Thyroid gland (tissue), 4 donors: ENCODE data around the gene TFR2. TPM values are rescaled to one million over a fixed set of nuclear protein-coding genes. Genes with fewer than 3 reads are reported as not detected.

Experiments
- DNase-seq, 2 donors: peaks; one replicate each; pipeline ENCODE4 v3.0.0-alpha.2; 2019
- H3K27ac ChIP-seq, 3 donors: fragments of 200-600 bp; sonication (generic); 1 replicate in 2 of 3; 2 replicates in 1 of 3; pipeline ENCODE4 v1.5.1; 2016 to 2019; ENCODE audit warnings: mild to moderate bottlenecking in 1 of 3, moderate library complexity in 1 of 3
- H3K27me3 ChIP-seq: fragments of 200-600 bp; sonication (generic); one replicate; pipeline ENCODE4 v1.5.1; 2019
- H3K36me3 ChIP-seq, 2 donors: fragments of 200-600 bp; sonication (generic); one replicate each; pipeline ENCODE4 v1.5.1; 2016 to 2019
- H3K4me1 ChIP-seq, 2 donors: fragments of 200-600 bp; sonication (generic); one replicate each; pipeline ENCODE4 v1.5.1; 2017 to 2019
- H3K4me3 ChIP-seq, 3 donors: fragments of 200-600 bp; sonication (generic); replicated peaks in 1 of 3; 1 replicate in 2 of 3; 2 replicates in 1 of 3; pipeline ENCODE4 v1.5.1; 2016; ENCODE audit warnings: mild to moderate bottlenecking in 1 of 3
- H3K9me3 ChIP-seq: fragments of 200-600 bp; sonication (generic); one replicate; pipeline ENCODE4 v1.5.1; 2017
- POLR2A ChIP-seq, 2 donors: fragments of 450-650 bp; IDR thresholded peaks; one replicate each; pipeline ENCODE4 v1.6.1; 2017; ENCODE audit warnings: antibody characterized with exemption in 2 of 2, mild to moderate bottlenecking in 2 of 2, moderate library complexity in 1 of 2
- WGBS, 2 donors: methylation state at CpG; one replicate each; pipeline ENCODE4 v1.1.5; 2017; 5-methylcytosine and 5-hydroxymethylcytosine counted together
- intact Hi-C: fragments of 100-400 bp; cut with DNase I; formaldehyde crosslinking; loops from one replicate; pipeline ENCODE4 v1.15.1; 2023
- total RNA-seq, 4 donors: library from RNA; depleted of rRNA; stranded (reverse); fragments of >200 nt; gene quantifications; one replicate each; pipeline ENCODE4 v1.2.3, GENCODE V29; 2016
- TF ChIP-seq, protein P1 (sequence below), 6 experiments: fragments of 200-600 bp in 3 of 6; fragments of 450-650 bp in 3 of 6; sonication (generic) in 3 of 6; IDR thresholded peaks; one replicate each; pipeline ENCODE4 v1.5.1; 2016 to 2019; ENCODE audit warnings: antibody characterized with exemption in 6 of 6, mild to moderate bottlenecking in 2 of 6, inconsistent platforms in 1 of 6, moderate library complexity in 1 of 6

TFR2 gene
- total RNA-seq, 4 donors from 2014 or later = 0.22 to 0.27 TPM; not detected in 2

DNA sequence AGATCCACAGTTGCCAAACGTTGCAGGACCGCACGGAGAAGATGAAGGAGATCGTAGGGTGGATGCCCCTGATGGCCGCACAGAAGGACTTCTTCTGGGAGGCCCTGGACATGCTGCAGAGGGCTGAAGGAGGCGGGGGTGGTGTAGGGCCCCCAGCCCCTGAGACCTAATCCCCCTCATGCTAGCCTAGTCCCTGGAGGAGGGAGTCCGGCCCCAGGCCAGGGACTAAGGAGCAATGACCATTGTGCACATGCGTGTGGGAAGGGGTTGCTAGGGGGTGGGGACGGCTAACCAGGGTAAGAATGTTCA lies 40.7 kb downstream of the TFR2 start:
- Histone ChIP-seq H3K27ac (no peak overlapping the region), H3K4me1 (peaks cover 7% of the 10 kb centered on the region in 2 donors), H3K4me3 (no peak overlapping the region), H3K27me3 (no peaks in the 10 kb centered on the region), H3K36me3 (no peaks in the 10 kb centered on the region), H3K9me3 (no peaks in the 10 kb centered on the region)
- WGBS, 2 donors = 79 to 81% methylated on average over 9 of the region's 9 CpGs
- no peak for TF ChIP-seq POLR2A (IDR thresholded peaks at IDR 0.05)
- TF ChIP-seq, protein P1, sequence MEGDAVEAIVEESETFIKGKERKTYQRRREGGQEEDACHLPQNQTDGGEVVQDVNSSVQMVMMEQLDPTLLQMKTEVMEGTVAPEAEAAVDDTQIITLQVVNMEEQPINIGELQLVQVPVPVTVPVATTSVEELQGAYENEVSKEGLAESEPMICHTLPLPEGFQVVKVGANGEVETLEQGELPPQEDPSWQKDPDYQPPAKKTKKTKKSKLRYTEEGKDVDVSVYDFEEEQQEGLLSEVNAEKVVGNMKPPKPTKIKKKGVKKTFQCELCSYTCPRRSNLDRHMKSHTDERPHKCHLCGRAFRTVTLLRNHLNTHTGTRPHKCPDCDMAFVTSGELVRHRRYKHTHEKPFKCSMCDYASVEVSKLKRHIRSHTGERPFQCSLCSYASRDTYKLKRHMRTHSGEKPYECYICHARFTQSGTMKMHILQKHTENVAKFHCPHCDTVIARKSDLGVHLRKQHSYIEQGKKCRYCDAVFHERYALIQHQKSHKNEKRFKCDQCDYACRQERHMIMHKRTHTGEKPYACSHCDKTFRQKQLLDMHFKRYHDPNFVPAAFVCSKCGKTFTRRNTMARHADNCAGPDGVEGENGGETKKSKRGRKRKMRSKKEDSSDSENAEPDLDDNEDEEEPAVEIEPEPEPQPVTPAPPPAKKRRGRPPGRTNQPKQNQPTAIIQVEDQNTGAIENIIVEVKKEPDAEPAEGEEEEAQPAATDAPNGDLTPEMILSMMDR (IDR thresholded peaks at IDR 0.05) = no peak
- intact Hi-C loops = no loop called here
- DNase-seq = no peak

DNA sequence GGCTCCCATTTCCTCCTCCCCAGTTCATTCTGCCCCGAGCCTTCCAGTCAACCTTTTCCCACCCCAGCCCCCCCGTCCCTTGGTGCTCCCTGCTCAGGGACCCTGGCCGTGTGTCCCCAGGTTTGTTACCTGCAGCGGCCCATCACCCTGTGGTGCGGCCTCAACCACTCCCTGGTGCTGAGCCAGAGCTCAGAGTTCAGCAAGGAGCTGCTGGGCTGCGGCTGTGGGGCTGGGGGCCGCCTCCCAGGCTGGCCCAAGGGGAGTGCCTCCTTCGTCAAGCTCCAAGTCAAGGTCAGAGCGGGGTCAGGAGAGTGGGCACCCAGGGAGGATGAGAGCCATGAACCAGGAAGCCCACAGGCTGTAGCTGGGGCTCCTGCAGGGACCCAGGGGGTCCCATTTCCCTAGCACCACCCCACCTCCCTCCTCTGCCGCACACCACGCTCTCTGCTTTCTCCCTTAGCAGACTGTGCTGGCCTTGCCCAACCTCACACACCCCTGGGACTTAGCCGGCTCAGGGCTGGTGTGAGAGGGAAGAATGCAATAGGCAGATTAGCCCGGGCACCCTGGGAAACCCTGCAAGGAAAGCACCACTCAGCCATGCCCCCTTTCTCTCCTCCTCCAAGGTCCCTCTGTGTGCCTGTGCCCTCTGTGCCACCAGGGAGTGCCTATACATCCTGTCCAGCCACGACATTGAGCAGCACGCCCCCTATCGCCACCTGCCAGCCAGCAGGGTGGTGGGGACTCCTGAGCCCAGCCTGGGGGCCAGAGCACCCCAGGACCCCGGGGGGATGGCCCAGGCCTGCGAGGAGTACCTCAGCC lies 41.2 kb downstream of the TFR2 start:
- Histone ChIP-seq H3K9me3 (no peaks in the 10 kb centered on the region), H3K27ac (no peak overlapping the region), H3K4me3 (no peak overlapping the region), H3K36me3 (no peaks in the 10 kb centered on the region), H3K4me1 (peaks cover 4% of the 10 kb centered on the region in 2 donors), H3K27me3 (no peaks in the 10 kb centered on the region)
- DNase-seq = no peak
- TF ChIP-seq, protein P1 (IDR thresholded peaks at IDR 0.05) = no peak
- no peak for TF ChIP-seq POLR2A (IDR thresholded peaks at IDR 0.05)
- 75 to 79% methylated on average over 16 to 18 of the region's 18 CpGs for WGBS, 2 donors
- intact Hi-C loops = no loop called here

DNA sequence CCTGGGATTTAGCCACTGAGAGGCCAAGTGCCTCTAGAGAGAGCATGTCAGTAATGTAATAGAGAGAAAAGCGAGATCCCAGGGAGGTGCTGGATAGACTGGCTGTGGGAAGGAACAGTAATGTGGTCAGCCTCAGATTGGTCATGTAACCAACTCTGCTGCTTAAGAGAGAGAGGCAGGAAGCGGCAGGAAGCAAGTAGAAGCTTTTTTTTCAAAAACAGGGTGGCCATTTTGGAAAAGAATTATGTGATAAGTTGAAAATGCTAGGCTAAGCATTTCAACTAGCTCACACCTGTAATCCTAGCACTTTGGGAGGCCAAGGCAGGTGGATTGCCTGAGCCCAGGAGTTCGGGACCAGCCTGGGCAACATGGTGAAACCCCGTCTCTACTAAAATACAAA lies 42.9 kb downstream of the TFR2 start:
- no peaks in the 10 kb centered on the region for H3K4me1 ChIP-seq
- intact Hi-C loops = no loop called here
- no peak overlapping the region for H3K4me3 ChIP-seq
- no peak overlapping the region for H3K27ac ChIP-seq
- H3K36me3 ChIP-seq = no peaks in the 10 kb centered on the region
- no peak for DNase-seq
- H3K9me3 ChIP-seq = no peaks in the 10 kb centered on the region
- TF ChIP-seq, protein P1 (IDR thresholded peaks at IDR 0.05) = no peak
- TF ChIP-seq POLR2A (IDR thresholded peaks at IDR 0.05) = no peak
- H3K27me3 ChIP-seq = no peaks in the 10 kb centered on the region
- 86 to 93% methylated on average over 4 of the region's 4 CpGs for WGBS, 2 donors

DNA sequence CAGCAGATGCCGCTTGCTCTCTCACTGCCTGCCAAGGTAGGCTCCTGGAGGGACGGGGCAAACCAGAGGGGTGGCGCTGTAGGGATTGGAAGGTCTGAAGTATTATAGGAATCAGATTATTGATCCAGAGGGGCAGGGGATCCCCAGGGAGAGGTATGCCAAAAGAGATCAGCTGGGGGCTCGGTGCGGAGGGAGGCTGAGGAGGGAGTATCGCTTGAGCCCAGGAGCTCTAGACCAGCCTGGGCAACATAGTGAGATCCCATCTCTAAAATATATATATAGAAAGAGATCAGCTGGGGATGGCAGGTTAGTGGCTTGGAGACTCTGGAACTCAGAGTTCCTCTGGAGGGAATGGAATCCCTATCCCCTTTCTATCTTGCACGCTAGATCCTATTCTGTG lies 46.2 kb downstream of the TFR2 start:
- no peaks in the 10 kb centered on the region for H3K9me3 ChIP-seq
- no peak overlapping the region for H3K27ac ChIP-seq
- TF ChIP-seq POLR2A (IDR thresholded peaks at IDR 0.05) = no peak
- TF ChIP-seq, protein P1 (IDR thresholded peaks at IDR 0.05) = no peak
- no peaks in the 10 kb centered on the region for H3K27me3 ChIP-seq
- H3K36me3 ChIP-seq = no peaks in the 10 kb centered on the region
- H3K4me1 ChIP-seq = no peaks in the 10 kb centered on the region
- intact Hi-C loops = no loop called here
- 96 to 97% methylated on average over 7 of the region's 7 CpGs for WGBS, 2 donors
- no peak for DNase-seq
- H3K4me3 ChIP-seq = no peak overlapping the region

DNA sequence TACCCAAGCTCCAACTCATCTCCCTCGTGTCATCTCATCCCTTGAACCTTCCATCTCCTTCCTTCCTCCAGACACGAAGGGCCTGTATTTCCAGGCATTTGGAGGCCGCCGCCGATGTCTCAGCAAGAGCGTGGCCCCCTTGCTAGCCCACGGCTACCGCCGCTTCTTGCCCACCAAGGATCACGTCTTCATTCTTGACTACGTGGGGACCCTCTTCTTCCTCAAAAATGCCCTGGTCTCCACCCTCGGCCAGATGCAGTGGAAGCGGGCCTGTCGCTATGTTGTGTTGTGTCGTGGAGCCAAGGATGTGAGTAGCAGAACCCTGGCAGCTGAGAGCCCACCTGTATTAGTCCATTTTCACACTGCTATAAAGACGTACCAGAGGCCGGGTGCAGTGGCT lies 49.8 kb downstream of the TFR2 start:
- Histone ChIP-seq H3K27ac (no peak overlapping the region), H3K4me3 (no peak overlapping the region), H3K9me3 (no peaks in the 10 kb centered on the region), H3K36me3 (no peaks in the 10 kb centered on the region), H3K27me3 (no peaks in the 10 kb centered on the region), H3K4me1 (peaks cover 0 to 5% of the 10 kb centered on the region in 2 donors)
- no peak for DNase-seq
- WGBS, 2 donors = 95 to 97% methylated on average over 17 of the region's 17 CpGs
- intact Hi-C loops = no loop called here
- TF ChIP-seq, protein P1 (IDR thresholded peaks at IDR 0.05) = no peak
- no peak for TF ChIP-seq POLR2A (IDR thresholded peaks at IDR 0.05)
